GM12878 (cell line): ENCODE data around the gene DCUN1D3.

ENCODE experiments used
- EP300 ChIP-seq, 2 experiments: fragments of 150-350 bp in 1 of 2; IDR thresholded peaks; 2 replicates each; pipeline ENCODE4 v1.6.1; 2011 to 2012; ENCODE audit warnings: low read depth in 2 of 2, low read length in 2 of 2, borderline replicate concordance in 1 of 2, improper control_type of control experiment in 1 of 2, inconsistent platforms in 1 of 2; ENCODE audit not compliant: control insufficient read depth in 1 of 2
- POLR2A ChIP-seq: IDR thresholded peaks from 2 replicates; pipeline ENCODE4 v1.6.1; 2011; ENCODE audit warnings: low read depth, mild to moderate bottlenecking, low read length
- SIX5 ChIP-seq: IDR thresholded peaks from 2 replicates; pipeline ENCODE4 v1.6.1; 2011; ENCODE audit warnings: mild to moderate bottlenecking, low read depth, low read length, moderate library complexity; ENCODE audit not compliant: severe bottlenecking
- SP1 ChIP-seq: IDR thresholded peaks from one replicate; pipeline ENCODE4 v1.6.1; 2011; ENCODE audit warnings: low read depth, low read length
- TAF1 ChIP-seq: IDR thresholded peaks from 2 replicates; pipeline ENCODE4 v1.6.1; 2011; ENCODE audit warnings: mild to moderate bottlenecking, low read depth, low read length, borderline replicate concordance
- TF ChIP-seq, protein P1 (sequence below), 3 experiments: IDR thresholded peaks in 2 of 3; conservative IDR thresholded peaks in 1 of 3; 2 replicates each; pipeline ENCODE4 v1.5.1; 2011; ENCODE audit warnings: low read depth in 3 of 3, low read length in 3 of 3, mild to moderate bottlenecking in 3 of 3, control low read depth in 2 of 3, moderate library complexity in 2 of 3, inconsistent platforms in 1 of 3, mixed read lengths in 1 of 3; ENCODE audit not compliant: control insufficient read depth in 2 of 3, insufficient read depth in 1 of 3; ENCODE audit errors: extremely low read depth in 1 of 3
- TF ChIP-seq, protein P2 (sequence below): IDR thresholded peaks from 2 replicates; pipeline ENCODE4 v1.6.1; 2011; ENCODE audit warnings: borderline replicate concordance, low read depth, mild to moderate bottlenecking, moderate library complexity, mixed read lengths, low read length; ENCODE audit not compliant: insufficient read depth; ENCODE audit errors: extremely low read length
- TF ChIP-seq, protein P3 (sequence below): IDR thresholded peaks from 2 replicates; pipeline ENCODE4 v1.6.1; 2012; ENCODE audit warnings: low read depth, low read length, improper control_type of control experiment

DNA sequence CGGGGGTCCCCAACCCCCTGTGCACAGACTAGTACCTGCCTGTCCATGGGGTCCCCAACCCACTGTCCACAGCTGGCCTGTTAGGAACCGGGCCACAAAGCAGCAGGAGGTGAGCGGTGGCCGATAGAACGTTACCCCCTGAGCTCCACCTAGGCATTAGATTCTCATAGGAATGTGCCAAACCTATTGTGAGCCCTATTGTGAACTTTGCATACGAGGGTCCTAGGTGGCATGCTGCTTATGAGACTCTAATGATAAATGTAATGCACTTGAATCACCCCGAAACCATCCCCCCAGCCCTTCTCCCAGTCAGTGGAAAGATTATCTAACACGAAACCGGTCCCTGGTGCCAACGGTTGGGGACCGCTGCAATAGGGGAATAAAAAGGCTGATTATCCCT lies 92.3 kb downstream of the DCUN1D3 start:
- TF ChIP-seq TAF1 (no peak), POLR2A (no peak), EP300 (IDR thresholded peaks at IDR 0.05; ENCODE audit: borderline replicate concordance in 1 of 2, control insufficient read depth in 1 of 2, low read depth in 2 of 2, low read length in 2 of 2) (no peak), SIX5 (no peak), SP1 (no peak)
- TF ChIP-seq, protein P1, sequence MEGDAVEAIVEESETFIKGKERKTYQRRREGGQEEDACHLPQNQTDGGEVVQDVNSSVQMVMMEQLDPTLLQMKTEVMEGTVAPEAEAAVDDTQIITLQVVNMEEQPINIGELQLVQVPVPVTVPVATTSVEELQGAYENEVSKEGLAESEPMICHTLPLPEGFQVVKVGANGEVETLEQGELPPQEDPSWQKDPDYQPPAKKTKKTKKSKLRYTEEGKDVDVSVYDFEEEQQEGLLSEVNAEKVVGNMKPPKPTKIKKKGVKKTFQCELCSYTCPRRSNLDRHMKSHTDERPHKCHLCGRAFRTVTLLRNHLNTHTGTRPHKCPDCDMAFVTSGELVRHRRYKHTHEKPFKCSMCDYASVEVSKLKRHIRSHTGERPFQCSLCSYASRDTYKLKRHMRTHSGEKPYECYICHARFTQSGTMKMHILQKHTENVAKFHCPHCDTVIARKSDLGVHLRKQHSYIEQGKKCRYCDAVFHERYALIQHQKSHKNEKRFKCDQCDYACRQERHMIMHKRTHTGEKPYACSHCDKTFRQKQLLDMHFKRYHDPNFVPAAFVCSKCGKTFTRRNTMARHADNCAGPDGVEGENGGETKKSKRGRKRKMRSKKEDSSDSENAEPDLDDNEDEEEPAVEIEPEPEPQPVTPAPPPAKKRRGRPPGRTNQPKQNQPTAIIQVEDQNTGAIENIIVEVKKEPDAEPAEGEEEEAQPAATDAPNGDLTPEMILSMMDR (IDR thresholded peaks at IDR 0.05 in 2 of 3, conservative IDR thresholded peaks at IDR 0.05 in 1 of 3; ENCODE audit: control insufficient read depth in 2 of 3, extremely low read depth in 1 of 3, insufficient read depth in 1 of 3, low read depth in 3 of 3, low read length in 3 of 3) = no peak
- TF ChIP-seq, protein P2, sequence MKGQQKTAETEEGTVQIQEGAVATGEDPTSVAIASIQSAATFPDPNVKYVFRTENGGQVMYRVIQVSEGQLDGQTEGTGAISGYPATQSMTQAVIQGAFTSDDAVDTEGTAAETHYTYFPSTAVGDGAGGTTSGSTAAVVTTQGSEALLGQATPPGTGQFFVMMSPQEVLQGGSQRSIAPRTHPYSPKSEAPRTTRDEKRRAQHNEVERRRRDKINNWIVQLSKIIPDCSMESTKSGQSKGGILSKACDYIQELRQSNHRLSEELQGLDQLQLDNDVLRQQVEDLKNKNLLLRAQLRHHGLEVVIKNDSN = no peak
- TF ChIP-seq, protein P3, sequence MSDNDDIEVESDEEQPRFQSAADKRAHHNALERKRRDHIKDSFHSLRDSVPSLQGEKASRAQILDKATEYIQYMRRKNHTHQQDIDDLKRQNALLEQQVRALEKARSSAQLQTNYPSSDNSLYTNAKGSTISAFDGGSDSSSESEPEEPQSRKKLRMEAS = no peak
